IMR-90 (cell line): ENCODE results near the gene TSPAN8. TPM values are rescaled to one million over a fixed set of nuclear protein-coding genes. Genes with fewer than 3 reads are reported as not detected.

Experiments used
- ATAC-seq: fragments of 200-7000 bp; cut with Tn5 transposase; 2 replicates; pipeline ENCODE4 v1.9.1; 2020; ENCODE audit warnings: low read depth, mild to moderate bottlenecking, moderate library complexity
- BruUV-seq: library from RNA; stranded (reverse); fragments of 400-500 nt; replicated peaks from 2 replicates; lab custom pipeline; 2021; lab: Mats Ljungman, UMichigan
- CTCF ChIA-PET: fragments of 300-600 bp; formaldehyde crosslinking; extraction: SDS; loops from one replicate; lab custom pipeline; 2021; ENCODE audit warnings: antibody characterized with exemption; lab: Yijun Ruan, JAX
- POLR2A ChIA-PET: fragments of 300-600 bp; sonication (Branson Sonifier 250); formaldehyde crosslinking; loops from one replicate; lab custom pipeline; 2022; ENCODE audit warnings: antibody characterized with exemption; ENCODE audit not compliant: unreplicated experiment; lab: Charles Lee
- DNase-seq: peaks from one replicate; pipeline ENCODE4 v3.0.0; 2013
- H2AFZ ChIP-seq: replicated peaks from 2 replicates; pipeline ENCODE3; 2013; ENCODE audit warnings: low read length, mild to moderate bottlenecking; ENCODE audit not compliant: poor library complexity
- H2AK5ac ChIP-seq: 2 replicates; pipeline ENCODE4 v1.6.1; 2013; ENCODE audit warnings: low read depth, low read length, inconsistent platforms
- H2AK9ac ChIP-seq: replicated peaks from 2 replicates; pipeline ENCODE3; 2013; ENCODE audit warnings: mild to moderate bottlenecking, low read depth, low read length, moderate library complexity; ENCODE audit not compliant: poor library complexity
- H2BK120ac ChIP-seq: 2 replicates; pipeline ENCODE4 v1.6.1; 2013; ENCODE audit warnings: low read depth, low read length, inconsistent platforms
- H2BK15ac ChIP-seq: 3 replicates; pipeline ENCODE4 v1.6.1; 2013; ENCODE audit warnings: low read depth, low read length, inconsistent platforms
- H2BK20ac ChIP-seq: 2 replicates; pipeline ENCODE4 v1.6.1; 2013; ENCODE audit warnings: low read depth, mild to moderate bottlenecking, inconsistent platforms, low read length, moderate library complexity
- H2BK5ac ChIP-seq: 2 replicates; pipeline ENCODE4 v1.6.1; 2013; ENCODE audit warnings: mild to moderate bottlenecking, low read depth, low read length, inconsistent platforms; ENCODE audit not compliant: poor library complexity, severe bottlenecking
- H3K14ac ChIP-seq: replicated peaks from 2 replicates; pipeline ENCODE4 v1.6.1; 2013; ENCODE audit warnings: low read depth, low read length, inconsistent platforms
- H3K18ac ChIP-seq: 2 replicates; pipeline ENCODE4 v1.6.1; 2013; ENCODE audit warnings: low read depth, low read length, control low read depth
- H3K23ac ChIP-seq: 2 replicates; pipeline ENCODE4 v1.6.1; 2013; ENCODE audit warnings: low read depth, low read length, inconsistent platforms
- H3K27ac ChIP-seq: 2 replicates; pipeline ENCODE4 v1.5.1; 2013; ENCODE audit warnings: mild to moderate bottlenecking, control low read depth, low read length; ENCODE audit not compliant: insufficient read depth
- H3K27me3 ChIP-seq: 2 replicates; pipeline ENCODE4 v1.6.1; 2013; ENCODE audit warnings: low read length; ENCODE audit not compliant: control insufficient read depth, insufficient read depth
- H3K36me3 ChIP-seq: 2 replicates; pipeline ENCODE4 v1.6.1; 2013; ENCODE audit warnings: low read length, mixed read lengths; ENCODE audit not compliant: control insufficient read depth, insufficient read depth
- H3K4ac ChIP-seq: 2 replicates; pipeline ENCODE4 v1.6.1; 2013; ENCODE audit warnings: low read depth, low read length, inconsistent platforms
- H3K4me1 ChIP-seq: 2 replicates; pipeline ENCODE4 v1.6.1; 2013; ENCODE audit warnings: low read length, mixed read lengths; ENCODE audit not compliant: control insufficient read depth, insufficient read depth
- H3K4me2 ChIP-seq: 2 replicates; pipeline ENCODE4 v1.6.1; 2013; ENCODE audit warnings: low read depth, mild to moderate bottlenecking, control low read depth, low read length, moderate library complexity
- H3K4me3 ChIP-seq: 2 replicates; pipeline ENCODE4 v1.5.1; 2013; ENCODE audit warnings: low read depth, mild to moderate bottlenecking, control low read depth, low read length, moderate library complexity; ENCODE audit not compliant: insufficient read depth
- H3K56ac ChIP-seq: 2 replicates; pipeline ENCODE4 v1.6.1; 2013; ENCODE audit warnings: low read length, inconsistent platforms; ENCODE audit not compliant: insufficient read depth; ENCODE audit errors: extremely low read depth
- H3K79me1 ChIP-seq, 2 experiments: 2 replicates each; pipeline ENCODE4 v1.6.1; 2013; ENCODE audit warnings: low read length in 2 of 2, inconsistent platforms in 1 of 2, low read depth in 1 of 2
- H3K9ac ChIP-seq: 2 replicates; pipeline ENCODE4 v1.6.1; 2013; ENCODE audit warnings: low read depth, low read length, control low read depth
- H3K9me1 ChIP-seq: 2 replicates; pipeline ENCODE4 v1.6.1; 2013; ENCODE audit warnings: low read length, inconsistent platforms; ENCODE audit not compliant: insufficient read depth
- H3K9me3 ChIP-seq: 2 replicates; pipeline ENCODE4 v1.6.1; 2013; ENCODE audit warnings: low read length; ENCODE audit not compliant: control insufficient read depth, insufficient read depth
- H4K20me1 ChIP-seq: 2 replicates; pipeline ENCODE4 v1.6.1; 2013; ENCODE audit warnings: low read length, inconsistent platforms; ENCODE audit not compliant: insufficient read depth
- H4K5ac ChIP-seq: 2 replicates; pipeline ENCODE4 v1.6.1; 2013; ENCODE audit warnings: mild to moderate bottlenecking, low read depth, low read length, control low read depth
- H4K8ac ChIP-seq, 2 experiments: 2 replicates each; pipeline ENCODE4 v1.6.1; 2013; ENCODE audit warnings: low read depth in 2 of 2, low read length in 2 of 2, control low read depth in 1 of 2, inconsistent platforms in 1 of 2
- H4K91ac ChIP-seq: 2 replicates; pipeline ENCODE4 v1.6.1; 2013; ENCODE audit warnings: low read depth, low read length, inconsistent platforms; ENCODE audit not compliant: insufficient read depth
- BHLHE40 ChIP-seq: fragments of 150-350 bp; IDR thresholded peaks from 2 replicates; pipeline ENCODE4 v1.6.1; 2016; ENCODE audit warnings: mild to moderate bottlenecking, low read depth, low read length
- CEBPB ChIP-seq: IDR thresholded peaks from 2 replicates; pipeline ENCODE4 v1.6.1; 2012; ENCODE audit warnings: low read depth, low read length, improper control_type of control experiment
- CHD1 ChIP-seq: IDR thresholded peaks from 2 replicates; pipeline ENCODE4 v1.6.1; 2012; ENCODE audit warnings: low read depth, low read length, improper control_type of control experiment
- CTCF ChIP-seq: conservative IDR thresholded peaks from 2 replicates; pipeline ENCODE4 v1.5.1; 2012; ENCODE audit warnings: mild to moderate bottlenecking, low read depth, low read length, improper control_type of control experiment
- ELK1 ChIP-seq: fragments of 150-350 bp; IDR thresholded peaks from 2 replicates; pipeline ENCODE4 v1.6.1; 2016; ENCODE audit warnings: low read depth, mild to moderate bottlenecking, low read length, moderate library complexity, borderline replicate concordance
- FOS ChIP-seq: fragments of 150-350 bp; IDR thresholded peaks from 2 replicates; pipeline ENCODE4 v1.6.1; 2016; ENCODE audit warnings: low read depth, low read length
- MAFK ChIP-seq: IDR thresholded peaks from 2 replicates; pipeline ENCODE4 v1.6.1; 2012; ENCODE audit warnings: low read depth, low read length, improper control_type of control experiment
- MAZ ChIP-seq: IDR thresholded peaks from 2 replicates; pipeline ENCODE4 v1.6.1; 2012; ENCODE audit warnings: low read depth, mild to moderate bottlenecking, low read length, improper control_type of control experiment, moderate library complexity, borderline replicate concordance
- MXI1 ChIP-seq: IDR thresholded peaks from 2 replicates; pipeline ENCODE4 v1.6.1; 2012; ENCODE audit warnings: low read depth, mild to moderate bottlenecking, low read length, moderate library complexity, borderline replicate concordance
- NFE2L2 ChIP-seq: fragments of 150-350 bp; IDR thresholded peaks from 2 replicates; pipeline ENCODE4 v1.6.1; 2016; ENCODE audit warnings: low read depth, mild to moderate bottlenecking, low read length
- POLR2A ChIP-seq: IDR thresholded peaks from 2 replicates; pipeline ENCODE4 v1.6.1; 2012; ENCODE audit warnings: mild to moderate bottlenecking, low read depth, low read length
- RAD21 ChIP-seq: IDR thresholded peaks from 2 replicates; pipeline ENCODE4 v1.6.1; 2012; ENCODE audit warnings: low read length, improper control_type of control experiment
- RCOR1 ChIP-seq: IDR thresholded peaks from 2 replicates; pipeline ENCODE4 v1.6.1; 2012; ENCODE audit warnings: mild to moderate bottlenecking, low read length, improper control_type of control experiment; ENCODE audit not compliant: insufficient replicate concordance
- RFX5 ChIP-seq: IDR thresholded peaks from 2 replicates; pipeline ENCODE4 v1.8.0; 2012; ENCODE audit warnings: low read depth, mild to moderate bottlenecking, low read length, moderate library complexity
- SMC3 ChIP-seq: fragments of 150-350 bp; IDR thresholded peaks from 2 replicates; pipeline ENCODE4 v1.6.1; 2016; ENCODE audit warnings: low read depth, mild to moderate bottlenecking, antibody characterized with exemption, low read length, moderate library complexity
- USF2 ChIP-seq: fragments of 150-350 bp; IDR thresholded peaks from 2 replicates; pipeline ENCODE4 v1.6.1; 2017; ENCODE audit warnings: mild to moderate bottlenecking, antibody characterized with exemption, low read length, low read depth
- WGBS, 2 experiments: methylation state at CpG; one replicate each; pipeline versions ENCODE4 v1.1.5 to v1.1.7; 2013; ENCODE audit warnings: missing lambda C conversion rate in 2 of 2; ENCODE audit not compliant: insufficient read length in 1 of 2; ENCODE audit errors: extremely low coverage in 2 of 2; 5-methylcytosine and 5-hydroxymethylcytosine counted together
- dilution Hi-C: fragments of 300-500 bp; cut with HindIII; formaldehyde crosslinking; loops from one replicate; pipeline ENCODE4 v1.14.3; 2018; ENCODE audit warnings: low sequenced_read_pairs; ENCODE audit not compliant: unreplicated experiment
- in situ Hi-C: fragments of 300-500 bp; cut with MboI; formaldehyde crosslinking; loops from 3 replicates; pipeline ENCODE4 v1.14.3; 2019; ENCODE audit warnings: low sequenced_read_pairs, inconsistent platforms, mixed read lengths
- intact Hi-C: fragments of 100-400 bp; cut with micrococcal nuclease; formaldehyde crosslinking; loops from 2 replicates; pipeline ENCODE4 v1.10.0; 2022
- polyA plus RNA-seq, 3 experiments: library from polyadenylated mRNA; depleted of rRNA; stranded (reverse); fragments of >200 nt; gene quantifications; 2 replicates each; pipeline ENCODE4 v1.2.3, GENCODE V29; 2012; ENCODE audit warnings: low replicate concordance in 1 of 3
- total RNA-seq: library from RNA; depleted of rRNA; stranded (reverse); fragments of >200 nt; gene quantifications from 2 replicates; pipeline ENCODE4 v1.2.3, GENCODE V29; 2012

The TSPAN8 gene
- total and polyA plus RNA-seq, 2 of the 4 experiments (the other 2 are of a cell fraction): not detected

GRCh38 chr12:71166280-71166679, 8.5 kb upstream of the TSPAN8 start:
- Histone ChIP-seq H2AK9ac (no peak overlapping the region), H3K23ac (no peak overlapping the region), H4K5ac (no peak overlapping the region), H4K91ac (no peak overlapping the region), H3K9me1 (no peaks in the 10 kb centered on the region), H2BK20ac (no peak overlapping the region), H3K36me3 (no peaks in the 10 kb centered on the region), H2BK15ac (no peak overlapping the region), H3K79me1 (no peaks in the 10 kb centered on the region), H3K27me3 (no peaks in the 10 kb centered on the region), H3K4me3 (no peak overlapping the region), H3K27ac (no peak overlapping the region), H2AFZ (no peak overlapping the region), H3K4me2 (no peak overlapping the region), H4K20me1 (no peaks in the 10 kb centered on the region), H3K4ac (no peak overlapping the region), H3K4me1 (no peaks in the 10 kb centered on the region), H2BK120ac (no peak overlapping the region), H3K56ac (no peak overlapping the region), H2AK5ac (no peak overlapping the region), H3K9me3 (0 out of 2 replicates have a peak, but pooled peaks cover 2% of the 10 kb centered on the region), H4K8ac (no peak overlapping the region), H3K9ac (no peak overlapping the region), H3K14ac (no peak overlapping the region), H3K18ac (no peak overlapping the region), H2BK5ac (no peak overlapping the region)
- in situ Hi-C loops (no loop called here), dilution Hi-C loops (no loop called here), intact Hi-C loops (no loop called here)
- DNase-seq (no peak), ATAC-seq (no peak)
- ChIA-PET POLR2A (no interaction called here), CTCF (interaction anchor here (0.6 kb wide), 1 partner anchor 13 kb away, joined by 3 read pairs; no protein-coding TSS in a partner anchor)
- WGBS, 2 experiments: 91% methylated on average over 12 of the region's 34 CpGs; no CpG with 5 or more reads in 1 of the 2 experiments
- TF ChIP-seq NFE2L2 (no peak), POLR2A (no peak), BHLHE40 (no peak), MAFK (no peak), CHD1 (no peak), CTCF (no peak), ELK1 (no peak), MAZ (no peak), USF2 (no peak), RAD21 (no peak), MXI1 (no peak), CEBPB (no peak), SMC3 (no peak), RCOR1 (no peak), RFX5 (no peak), FOS (no peak)
- BruUV-seq: no TSS peak
